KMS-11 (cell line): Measurements from ENCODE around the gene ANGPT4.

Experiments used
- H2AFZ ChIP-seq: fragments of 200-600 bp; sonication (generic); 2 replicates; pipeline ENCODE4 v1.6.1; 2016; ENCODE audit warnings: antibody characterized with exemption, mixed run types, low read depth
- H3K27ac ChIP-seq: fragments of 200-600 bp; sonication (generic); 2 replicates; pipeline ENCODE4 v1.6.1; 2016; ENCODE audit warnings: mild to moderate bottlenecking, mixed run types
- H3K27me3 ChIP-seq: fragments of 200-600 bp; sonication (generic); 2 replicates; pipeline ENCODE4 v1.6.1; 2017; ENCODE audit warnings: mild to moderate bottlenecking, low read depth, mixed run types, moderate library complexity; ENCODE audit not compliant: insufficient read depth
- H3K36me3 ChIP-seq: fragments of 200-600 bp; sonication (generic); 2 replicates; pipeline ENCODE4 v1.6.1; 2017; ENCODE audit warnings: mild to moderate bottlenecking, mixed run types; ENCODE audit not compliant: insufficient read depth
- H3K4me1 ChIP-seq: fragments of 200-600 bp; sonication (generic); 2 replicates; pipeline ENCODE4 v1.6.1; 2016; ENCODE audit warnings: mild to moderate bottlenecking, low read depth, mixed run types; ENCODE audit not compliant: poor library complexity, severe bottlenecking
- H3K4me2 ChIP-seq: fragments of 200-600 bp; sonication (generic); 2 replicates; pipeline ENCODE4 v1.7.0; 2016; ENCODE audit warnings: mild to moderate bottlenecking, mixed run types
- H3K4me3 ChIP-seq: fragments of 200-600 bp; sonication (generic); IDR thresholded peaks from 2 replicates; pipeline ENCODE4 v1.6.1; 2017; ENCODE audit warnings: low read depth, low read length, mixed read lengths; ENCODE audit not compliant: insufficient read depth
- H3K79me2 ChIP-seq: fragments of 200-600 bp; sonication (generic); 2 replicates; pipeline ENCODE4 v1.6.1; 2016; ENCODE audit warnings: low read depth, mixed run types; ENCODE audit not compliant: insufficient read depth
- H3K9ac ChIP-seq: fragments of 200-600 bp; sonication (generic); 2 replicates; pipeline ENCODE4 v1.6.1; 2016; ENCODE audit warnings: mild to moderate bottlenecking, mixed run types
- H4K20me1 ChIP-seq: fragments of 200-600 bp; sonication (generic); 2 replicates; pipeline ENCODE4 v1.6.1; 2016; ENCODE audit warnings: mild to moderate bottlenecking, mixed run types; ENCODE audit not compliant: insufficient read depth
- CTCF ChIP-seq: fragments of 200-600 bp; sonication (generic); conservative IDR thresholded peaks from 2 replicates; pipeline ENCODE4 v1.6.1; 2017; ENCODE audit warnings: low read depth, mild to moderate bottlenecking, antibody characterized with exemption, low read length, moderate library complexity, mixed read lengths

The ANGPT4 gene

GRCh38 chr20:826695-827323 lies 89.3 kb downstream of the ANGPT4 start:
- H3K79me2 ChIP-seq: no peaks in the 10 kb centered on the region
- peaks cover 78% of the 10 kb centered on the region for H3K4me1 ChIP-seq
- H3K36me3 ChIP-seq: no peaks in the 10 kb centered on the region
- peak overlapping the region; percentile 95; the same call in 1 of the 2 replicates for H3K4me2 ChIP-seq
- H2AFZ ChIP-seq: no peak overlapping the region
- no peak overlapping the region for H3K9ac ChIP-seq
- H3K27ac ChIP-seq: peak overlapping the region; percentile 97; the same call in 1 of the 2 replicates
- TF ChIP-seq CTCF: no peak
- no peaks in the 10 kb centered on the region for H3K27me3 ChIP-seq
- H4K20me1 ChIP-seq: no peaks in the 10 kb centered on the region
- H3K4me3 ChIP-seq: no peak overlapping the region

- Histone ChIP-seq H4K20me1 (no peaks in the 10 kb centered on the region), H3K9ac (no peak overlapping the region), H3K4me3 (no peak overlapping the region), H3K79me2 (no peaks in the 10 kb centered on the region), H2AFZ (no peak overlapping the region), H3K27ac (no peak overlapping the region), H3K4me2 (no peak overlapping the region), H3K36me3 (no peaks in the 10 kb centered on the region), H3K4me1 (peaks cover 69% of the 10 kb centered on the region), H3K27me3 (no peaks in the 10 kb centered on the region)
- no peak for TF ChIP-seq CTCF
Observed at GRCh38 chr20:825710-826421, 90.3 kb downstream of the ANGPT4 start.

GRCh38 chr20:824916-825315 lies 91.2 kb downstream of the ANGPT4 start:
- Histone ChIP-seq H4K20me1 (no peaks in the 10 kb centered on the region), H3K79me2 (no peaks in the 10 kb centered on the region), H2AFZ (no peak overlapping the region), H3K27me3 (no peaks in the 10 kb centered on the region), H3K4me2 (no peak overlapping the region), H3K27ac (no peak overlapping the region), H3K4me1 (peaks cover 59% of the 10 kb centered on the region), H3K36me3 (no peaks in the 10 kb centered on the region), H3K9ac (no peak overlapping the region), H3K4me3 (no peak overlapping the region)
- TF ChIP-seq CTCF: no peak

GRCh38 chr20:824490-824889 lies 91.6 kb downstream of the ANGPT4 start:
- Histone ChIP-seq H3K27ac (no peak overlapping the region), H3K36me3 (no peaks in the 10 kb centered on the region), H3K4me3 (no peak overlapping the region), H3K79me2 (no peaks in the 10 kb centered on the region), H3K9ac (no peak overlapping the region), H3K27me3 (no peaks in the 10 kb centered on the region), H3K4me2 (no peak overlapping the region), H2AFZ (no peak overlapping the region), H4K20me1 (no peaks in the 10 kb centered on the region), H3K4me1 (peaks cover 55% of the 10 kb centered on the region)
- no peak for TF ChIP-seq CTCF
